ENCODE results near the gene GPC3.

GPC3 gene

GRCh38 chrX:133681897-133682296 lies 303.5 kb downstream of the GPC3 start:
- no peak for DNase-seq (ENCODE audit: low spot score)

GRCh38 chrX:133681421-133681820 lies 304.0 kb downstream of the GPC3 start:
- no peak for DNase-seq (ENCODE audit: low spot score)

GRCh38 chrX:133677123-133678063 lies 308.0 kb downstream of the GPC3 start:
- no peak for DNase-seq (ENCODE audit: low spot score)

- peak; percentile 29 for DNase-seq (ENCODE audit: low spot score)
Observed at GRCh38 chrX:133676344-133677122, 308.9 kb downstream of the GPC3 start.

GRCh38 chrX:133674726-133675470 lies 310.5 kb downstream of the GPC3 start:
- no peak for DNase-seq (ENCODE audit: low spot score)

GRCh38 chrX:133670383-133670782 lies 315.0 kb downstream of the GPC3 start:
- no peak for DNase-seq (ENCODE audit: low spot score)

- no peak for DNase-seq (ENCODE audit: low spot score)
Observed at GRCh38 chrX:133669214-133669613, 316.2 kb downstream of the GPC3 start.

- no peak for DNase-seq (ENCODE audit: low spot score)
Observed at GRCh38 chrX:133668225-133668931, 317.0 kb downstream of the GPC3 start.

- no peak for DNase-seq (ENCODE audit: low spot score)
Observed at GRCh38 chrX:133666256-133666655, 319.1 kb downstream of the GPC3 start.

- no peak for DNase-seq (ENCODE audit: low spot score)
Observed at GRCh38 chrX:133661962-133662839, 323.2 kb downstream of the GPC3 start.

- no peak for DNase-seq (ENCODE audit: low spot score)
Observed at GRCh38 chrX:133660281-133660680, 325.1 kb downstream of the GPC3 start.

GRCh38 chrX:133658293-133658911 lies 327.0 kb downstream of the GPC3 start:
- no peak for DNase-seq (ENCODE audit: low spot score)

GRCh38 chrX:133655275-133656265 lies 329.8 kb downstream of the GPC3 start:
- no peak for DNase-seq (ENCODE audit: low spot score)

GRCh38 chrX:133654811-133655210 lies 330.6 kb downstream of the GPC3 start:
- no peak for DNase-seq (ENCODE audit: low spot score)

- no peak for DNase-seq (ENCODE audit: low spot score)
Observed at GRCh38 chrX:133653358-133653757, 332.0 kb downstream of the GPC3 start.

GRCh38 chrX:133652185-133652584 lies 333.2 kb downstream of the GPC3 start:
- DNase-seq (ENCODE audit: low spot score) = no peak

- DNase-seq (ENCODE audit: low spot score) = no peak
Observed at GRCh38 chrX:133650239-133650638, 335.2 kb downstream of the GPC3 start.

GRCh38 chrX:133649651-133650050 lies 335.7 kb downstream of the GPC3 start:
- no peak for DNase-seq (ENCODE audit: low spot score)

GRCh38 chrX:133648594-133648993 lies 336.8 kb downstream of the GPC3 start:
- DNase-seq (ENCODE audit: low spot score) = no peak
